COLO668 (cell line): ENCODE measurements around the gene UBE3A.
"Not testable (repeated sequence)": the region's sequence is repeated elsewhere in the genome, so short reads cannot be mapped to it uniquely, and the experiment has no call there.

Source experiments
- DNase-seq: peaks from one replicate; lab custom pipeline; 2025; ENCODE audit not compliant: unreplicated experiment; lab: John Stamatoyannopoulos, UW

Gene UBE3A

GRCh38 chr15:25438601-25439368, at the start of gene UBE3A:
TSS of gene UBE3A (minus strand) at chr15:25439024. CDS start at chr15:25409107, 29,917 bp downstream.
- DNase-seq: peak; percentile 96

- DNase-seq: no peak
Observed at GRCh38 chr15:25487226-25487884, 48.5 kb upstream of the UBE3A start.

- DNase-seq: no peak
Observed at GRCh38 chr15:25486051-25486450, 47.2 kb upstream of the UBE3A start.

- DNase-seq: peak; percentile 41
Observed at GRCh38 chr15:25481208-25481859, 42.5 kb upstream of the UBE3A start.

- no peak for DNase-seq
Observed at GRCh38 chr15:25478313-25478712, 39.5 kb upstream of the UBE3A start.

- no peak for DNase-seq
Observed at GRCh38 chr15:25477816-25478215, 39.0 kb upstream of the UBE3A start.

- no peak for DNase-seq
Observed at GRCh38 chr15:25474251-25474650, 35.4 kb upstream of the UBE3A start.

- DNase-seq: no peak
Observed at GRCh38 chr15:25470230-25470629, 31.4 kb upstream of the UBE3A start.

GRCh38 chr15:25469377-25469776, 30.6 kb upstream of the UBE3A start:
- DNase-seq: no peak

GRCh38 chr15:25468611-25469010, 29.8 kb upstream of the UBE3A start:
- no peak for DNase-seq

- DNase-seq: no peak
Observed at GRCh38 chr15:25465835-25466234, 27.0 kb upstream of the UBE3A start.

- DNase-seq: no peak
Observed at GRCh38 chr15:25464784-25465183, 26.0 kb upstream of the UBE3A start.

- DNase-seq: no peak
Observed at GRCh38 chr15:25464383-25464782, 25.6 kb upstream of the UBE3A start.

- DNase-seq: no peak
Observed at GRCh38 chr15:25456196-25456595, 17.4 kb upstream of the UBE3A start.

- DNase-seq: no peak
Observed at GRCh38 chr15:25455226-25455625, 16.4 kb upstream of the UBE3A start.

- DNase-seq: no peak
Observed at GRCh38 chr15:25454771-25455170, 15.9 kb upstream of the UBE3A start.

- DNase-seq: not testable (repeated sequence)
Observed at GRCh38 chr15:25453246-25453645, 14.4 kb upstream of the UBE3A start.

GRCh38 chr15:25451501-25451900, 12.7 kb upstream of the UBE3A start:
- DNase-seq: no peak

GRCh38 chr15:25450163-25450562, 11.3 kb upstream of the UBE3A start:
- DNase-seq: no peak

GRCh38 chr15:25446076-25446475, 7.3 kb upstream of the UBE3A start:
- DNase-seq: no peak

- no peak for DNase-seq
Observed at GRCh38 chr15:25445412-25445811, 6.6 kb upstream of the UBE3A start.

GRCh38 chr15:25441111-25441510, 2.3 kb upstream of the UBE3A start:
- DNase-seq: no peak
